Dedifferentiated amniotic fluid mesenchymal stem cell (primary cell): ENCODE data around the gene CRYBG1.
"Not testable (repeated sequence)": the region's sequence is repeated elsewhere in the genome, so short reads cannot be mapped to it uniquely, and the experiment has no call there.

Experiments used
- DNase-seq: peaks from one replicate; pipeline ENCODE4 v3.0.0-alpha.2; 2016; ENCODE audit errors: extremely low spot score

The CRYBG1 gene

GRCh38 chr6:106555767-106556166 is 195.2 kb downstream of the CRYBG1 start:
- DNase-seq = no peak

GRCh38 chr6:106556368-106556960 is 195.9 kb downstream of the CRYBG1 start:
- DNase-seq = no peak

DNA sequence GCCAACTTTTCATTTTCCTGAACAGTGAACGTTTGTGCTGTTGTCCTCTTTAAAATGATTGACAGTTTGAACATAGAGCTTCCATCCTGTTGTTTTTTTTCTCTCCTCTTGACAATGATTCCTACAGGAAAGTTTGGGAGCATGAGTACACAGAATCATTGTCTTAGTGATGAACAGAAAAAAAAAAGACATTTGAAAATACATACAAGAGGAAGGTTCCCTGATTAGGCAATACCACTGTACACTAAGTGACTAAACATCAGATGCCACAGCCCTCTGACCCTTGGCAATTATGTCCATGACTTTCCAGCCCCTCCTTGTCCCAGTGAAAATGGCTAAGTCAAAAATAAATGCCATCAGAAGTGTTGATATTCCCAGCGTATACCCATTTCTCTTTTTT is 197.3 kb downstream of the CRYBG1 start:
- no peak for DNase-seq

- no peak for DNase-seq
Observed at GRCh38 chr6:106558364-106558763, 197.8 kb downstream of the CRYBG1 start.

DNA sequence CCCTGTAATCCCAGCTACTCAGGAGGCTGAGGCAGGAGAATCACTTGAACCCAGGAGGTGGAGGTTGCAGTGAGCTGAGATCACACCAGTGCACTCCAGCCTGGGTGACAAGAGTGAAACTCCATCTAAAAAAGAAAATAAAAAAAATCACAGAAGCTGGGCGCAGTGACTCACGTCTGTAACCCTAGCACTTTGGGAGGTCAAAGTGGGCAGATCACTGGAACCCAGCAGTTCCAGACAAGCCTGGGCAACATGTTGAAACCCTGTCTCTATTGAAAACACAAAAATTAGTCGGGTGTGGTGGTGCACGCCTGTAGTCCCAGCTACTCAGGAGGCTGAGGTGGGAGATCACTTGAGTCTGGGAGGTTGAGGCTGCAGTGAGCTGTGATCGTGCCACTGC is 199.1 kb downstream of the CRYBG1 start:
- DNase-seq = not testable (repeated sequence)

GRCh38 chr6:106560996-106561685 is 200.6 kb downstream of the CRYBG1 start:
- DNase-seq = peak; percentile 34

- no peak for DNase-seq
Observed at GRCh38 chr6:106561686-106562405, 201.3 kb downstream of the CRYBG1 start.

DNA sequence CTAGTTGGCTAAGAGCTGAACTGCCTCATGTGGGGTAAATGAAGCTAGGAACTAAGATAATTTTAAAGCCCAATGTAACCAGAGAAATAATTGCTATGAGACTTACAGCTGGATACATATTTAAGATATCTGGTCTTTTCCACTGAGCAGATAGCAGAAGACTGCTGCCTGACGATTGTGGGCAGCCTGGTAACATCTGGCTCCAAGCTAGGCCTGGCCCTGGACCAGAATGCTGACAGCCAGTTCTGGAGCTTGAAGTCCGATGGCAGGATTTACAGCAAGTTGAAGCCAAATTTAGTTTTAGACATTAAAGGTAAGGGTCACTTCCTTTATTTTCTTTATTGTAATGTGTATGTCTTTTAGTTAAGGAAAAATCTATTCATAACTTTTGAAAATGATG is 203.1 kb downstream of the CRYBG1 start:
- no peak for DNase-seq

DNA sequence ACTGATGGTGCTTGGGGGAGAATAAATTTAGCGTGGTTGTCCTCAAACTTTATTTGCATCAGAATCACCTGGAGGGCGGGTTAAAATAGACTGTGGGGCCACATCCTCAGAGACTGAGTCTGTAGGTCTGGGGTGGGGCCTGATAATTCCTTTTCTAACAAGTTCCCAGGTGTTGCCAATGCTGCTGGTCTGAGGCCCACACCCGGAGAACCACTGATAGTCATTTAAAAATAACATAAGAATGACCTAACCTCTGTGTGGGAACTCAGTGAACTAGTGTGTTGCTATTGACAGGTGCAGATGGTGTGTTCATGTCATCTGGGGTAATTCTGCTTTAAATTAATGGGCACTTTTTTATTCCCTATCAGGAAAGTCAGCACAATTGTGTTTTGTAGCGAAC is 204.0 kb downstream of the CRYBG1 start:
- DNase-seq = no peak

DNA sequence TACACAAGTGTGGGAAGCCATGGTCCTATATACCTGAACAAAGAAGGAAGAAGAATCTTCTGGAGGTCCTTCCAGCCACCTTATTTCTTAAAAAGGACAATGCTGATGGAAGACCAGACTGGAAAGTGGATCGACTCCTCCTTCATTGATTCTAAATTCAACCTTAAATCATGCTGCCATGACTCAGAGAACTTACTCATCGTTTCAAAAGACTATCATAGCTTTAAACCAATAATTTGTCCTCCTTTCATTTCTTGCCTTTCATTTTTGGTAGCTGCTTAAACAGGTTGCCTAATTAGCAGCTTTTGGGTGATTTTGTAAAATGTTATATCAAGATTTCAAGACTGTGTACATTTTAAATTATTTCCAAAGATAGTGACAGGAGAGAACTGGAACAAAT is 208.0 kb downstream of the CRYBG1 start:
- DNase-seq = no peak

- no peak for DNase-seq
Observed at GRCh38 chr6:106569428-106569827, 208.9 kb downstream of the CRYBG1 start.

- DNase-seq = no peak
Observed at GRCh38 chr6:106572436-106572835, 211.9 kb downstream of the CRYBG1 start.

DNA sequence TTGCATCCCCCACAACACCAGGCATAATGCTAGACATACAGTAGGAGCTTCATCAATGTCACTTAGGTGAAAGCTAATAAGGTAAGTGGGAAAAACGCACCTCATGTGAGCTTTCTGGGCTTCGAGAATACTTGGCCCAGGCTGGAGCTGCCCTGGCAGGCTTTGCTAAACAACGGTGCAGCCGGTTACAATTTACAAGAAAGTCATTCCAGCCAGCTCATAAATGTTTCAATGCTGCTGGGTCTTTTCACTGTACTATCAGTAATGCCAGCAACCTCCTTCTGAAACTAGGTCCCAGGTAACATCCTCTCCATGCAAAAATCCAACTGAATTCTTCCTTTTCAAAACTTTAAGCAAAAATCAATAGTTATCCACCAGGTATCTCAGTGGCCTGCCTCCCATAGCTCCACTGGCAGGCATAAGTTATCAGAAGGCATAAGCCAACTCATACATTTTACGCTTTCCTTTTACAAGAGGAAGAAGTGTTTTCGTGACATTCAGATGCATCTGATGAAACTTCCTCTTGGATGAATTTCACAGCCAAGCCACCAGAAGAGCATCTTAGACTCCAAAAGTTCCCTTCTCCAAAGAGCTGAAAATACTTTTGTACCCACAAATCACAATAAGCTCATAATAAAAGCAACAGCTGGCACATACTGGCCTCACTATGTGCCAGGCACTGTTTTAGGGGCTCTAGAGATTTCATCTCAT is 212.5 kb downstream of the CRYBG1 start:
- DNase-seq = no peak

GRCh38 chr6:106574741-106575458 is 214.4 kb downstream of the CRYBG1 start:
- DNase-seq = peak; percentile 39

- DNase-seq = no peak
Observed at GRCh38 chr6:106579281-106579680, 218.8 kb downstream of the CRYBG1 start.

DNA sequence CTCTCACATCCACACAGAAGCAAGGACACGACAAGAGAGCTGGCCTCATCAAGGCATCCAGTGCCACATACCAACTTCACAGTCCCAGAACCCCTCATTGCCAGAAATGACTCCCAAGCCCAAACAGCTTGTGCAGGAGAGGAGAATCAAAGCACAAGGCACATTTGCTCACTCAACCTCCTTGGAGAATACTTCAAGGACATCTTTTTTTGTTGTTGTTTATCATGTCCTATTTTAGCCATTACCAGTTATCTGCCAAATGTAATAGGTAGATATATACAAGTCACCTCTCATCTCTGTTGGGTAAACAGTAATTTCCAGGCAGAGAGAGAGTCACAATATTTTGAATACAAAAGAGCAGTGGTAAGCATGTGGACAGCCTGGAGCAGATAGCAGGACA is 221.0 kb downstream of the CRYBG1 start:
- DNase-seq = no peak

DNA sequence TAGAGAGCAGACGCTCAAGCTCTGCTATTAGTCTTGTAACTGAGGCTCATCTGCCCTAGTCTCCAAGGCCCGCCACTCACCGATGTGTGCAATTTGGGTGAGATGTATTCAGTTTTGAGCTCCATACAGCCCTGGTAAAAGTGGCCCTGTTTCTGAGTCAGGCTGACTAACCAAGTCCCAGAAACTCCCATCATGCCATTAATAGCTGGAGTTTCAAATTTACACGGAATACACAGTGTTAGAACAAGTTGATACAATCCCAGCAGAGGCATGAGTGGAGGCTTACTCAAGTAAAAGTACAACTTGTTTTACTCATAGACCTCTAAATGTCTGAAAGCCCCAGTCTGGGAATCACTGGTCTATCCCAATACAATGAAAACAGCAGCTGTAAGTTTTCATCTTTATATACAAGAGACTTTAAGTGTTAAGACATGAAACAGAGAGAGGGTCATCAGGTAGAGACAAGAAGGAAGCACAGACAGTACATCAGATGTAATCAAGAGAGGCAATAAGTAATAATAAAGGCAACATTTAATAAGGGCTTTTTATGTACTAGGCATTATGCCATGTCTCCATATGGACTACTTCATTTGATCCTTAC is 226.4 kb downstream of the CRYBG1 start:
- DNase-seq = no peak

DNA sequence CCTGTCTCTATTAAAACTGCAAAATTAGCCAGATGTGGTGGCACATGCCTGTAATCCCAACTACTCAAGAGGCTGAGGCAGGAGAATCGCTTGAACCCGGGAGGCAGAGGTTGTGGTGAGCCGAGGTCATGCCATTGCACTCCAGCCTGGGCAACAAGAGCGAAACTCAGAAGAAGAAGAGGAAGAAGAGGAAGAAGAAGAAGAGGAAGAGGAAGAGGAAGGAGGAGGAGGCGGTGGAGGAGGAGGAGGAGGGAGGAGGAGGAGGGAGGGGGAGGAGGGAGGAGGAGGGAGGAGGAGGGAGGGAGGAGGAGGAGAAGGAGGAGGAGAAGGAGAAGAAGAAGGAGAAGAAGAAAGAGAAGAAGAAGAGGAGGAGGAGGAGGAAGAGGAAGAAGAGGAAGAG is 228.4 kb downstream of the CRYBG1 start:
- not testable (repeated sequence) for DNase-seq

DNA sequence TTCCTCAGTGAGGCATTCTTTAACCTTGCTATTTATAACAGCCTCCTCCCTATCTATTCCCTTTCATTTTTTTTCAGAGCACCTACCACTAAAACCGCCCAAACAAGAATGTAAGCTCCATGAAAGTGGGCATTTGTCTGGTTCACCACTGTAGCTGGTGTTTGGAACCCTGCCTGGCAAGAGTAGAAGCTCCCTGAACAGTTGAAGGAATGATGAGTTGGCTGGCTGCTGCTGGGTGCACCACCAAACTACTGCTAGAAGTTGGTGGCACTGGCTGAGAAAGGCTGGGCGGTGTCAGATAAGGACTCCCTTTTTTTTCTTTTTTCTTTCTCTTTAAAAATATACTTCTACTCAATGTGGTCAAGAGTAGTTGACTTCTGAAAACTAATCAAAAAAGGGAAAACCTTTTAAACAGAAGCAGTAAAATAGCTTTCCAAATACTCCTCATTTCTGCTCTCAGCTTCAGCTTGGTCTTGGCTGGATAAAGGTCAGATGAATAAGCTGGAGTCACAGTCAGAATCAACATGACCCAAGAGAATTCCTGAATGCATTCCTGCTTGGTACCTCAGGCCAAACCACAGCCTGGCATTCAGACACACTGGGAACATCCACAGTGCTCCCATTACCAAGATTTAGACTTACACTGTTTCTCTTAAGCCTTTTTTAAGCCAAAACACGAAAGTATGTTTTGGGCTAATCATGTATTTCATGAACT is 230.8 kb downstream of the CRYBG1 start:
- DNase-seq = peak; percentile 47

DNA sequence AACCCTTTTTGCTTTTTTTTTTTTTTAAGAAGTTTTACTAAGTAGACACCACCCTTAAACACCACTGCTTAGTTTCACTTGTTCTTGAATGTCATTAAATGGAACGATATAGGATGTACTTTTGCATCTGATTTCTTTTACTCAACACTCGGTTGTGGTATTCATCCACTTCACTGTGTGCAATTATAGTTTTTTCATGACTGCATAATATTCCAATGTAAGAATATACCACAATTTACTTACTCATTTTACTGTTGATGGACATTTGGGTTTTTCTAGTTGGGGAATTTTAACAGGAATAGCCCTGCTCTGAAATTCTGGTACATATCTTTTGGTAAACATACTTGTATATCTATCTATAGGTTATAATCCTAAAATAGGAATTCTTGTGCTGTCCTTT is 238.9 kb downstream of the CRYBG1 start:
- DNase-seq = no peak

GRCh38 chr6:106600329-106600728 is 239.8 kb downstream of the CRYBG1 start:
- DNase-seq = no peak
